HTR-8/SVneo (cell line): ENCODE results near the gene LNX1.
"Not testable (repeated sequence)": the region's sequence is repeated elsewhere in the genome, so short reads cannot be mapped to it uniquely, and the experiment has no call there.

ENCODE experiments used
- DNase-seq: peaks from one replicate; pipeline ENCODE4 v3.0.0; 2011; ENCODE audit warnings: low spot score, mixed read lengths; ENCODE audit not compliant: insufficient read length
- FAIRE-seq: peaks from 2 replicates; lab custom pipeline; 2011; peaks lifted over from hg19 to GRCh38; lab: Jason Lieb, UNC

Gene LNX1

DNA sequence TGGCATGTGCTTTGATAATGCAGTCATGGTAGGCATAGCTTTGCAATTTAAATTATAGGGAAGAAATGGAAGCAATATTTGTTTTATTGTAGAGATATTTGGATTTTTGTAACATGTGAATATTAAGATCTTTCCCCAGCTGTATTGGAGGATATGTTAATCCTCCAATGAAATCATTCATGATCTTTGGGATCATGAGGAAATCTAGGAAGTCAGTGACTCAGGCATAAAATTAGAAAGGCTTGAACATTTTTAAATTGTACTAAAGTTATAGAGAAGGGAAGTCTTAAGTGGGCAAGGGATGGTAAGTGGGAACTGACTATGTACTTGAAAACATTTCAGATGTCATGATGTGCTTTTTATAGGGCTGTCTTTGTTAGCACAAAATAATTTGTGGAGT, 167.0 kb downstream of the LNX1 start:
- no peak for FAIRE-seq

DNA sequence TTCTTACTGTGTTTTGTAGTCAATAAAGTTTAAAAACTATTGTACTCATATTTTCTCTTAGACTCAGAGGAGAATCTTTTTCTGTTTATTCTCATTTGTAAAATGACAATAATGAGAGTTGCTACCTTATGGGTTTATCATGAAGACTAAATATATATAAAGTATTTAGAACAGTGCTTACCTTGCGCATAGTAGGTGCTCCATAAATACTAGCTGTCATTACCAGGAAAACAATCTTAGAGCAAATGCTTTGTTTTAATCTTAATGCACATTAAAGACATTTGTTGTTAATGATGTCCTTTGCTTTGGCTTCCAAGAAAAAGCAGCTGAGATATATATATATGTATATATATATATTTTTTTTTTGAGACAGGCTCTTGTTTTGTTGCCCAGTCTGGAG, 168.9 kb downstream of the LNX1 start:
- FAIRE-seq (no peak), DNase-seq (no peak)

More for the DNA sequence above, 167.0 kb downstream of the LNX1 start:
- DNase-seq = no peak

DNA sequence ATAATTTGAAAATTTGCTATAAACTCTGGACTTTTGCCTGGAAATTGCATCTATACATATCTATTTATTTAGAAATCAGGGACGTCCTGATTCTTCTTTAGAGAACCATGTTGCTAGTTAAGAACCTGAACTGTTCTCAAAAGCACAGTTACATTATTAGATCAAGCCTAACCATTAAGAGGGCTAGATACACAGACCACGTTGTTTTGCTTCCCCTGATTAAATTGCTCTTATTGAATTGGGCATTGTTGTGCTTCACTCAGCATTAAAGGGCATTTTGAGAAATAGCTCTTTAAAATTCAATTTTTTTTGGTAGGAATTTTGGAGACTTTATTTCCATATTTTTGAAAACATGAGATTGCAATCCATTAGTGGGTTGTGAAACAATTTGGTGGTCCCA, 169.5 kb downstream of the LNX1 start:
- no peak for DNase-seq
- FAIRE-seq = no peak

DNA sequence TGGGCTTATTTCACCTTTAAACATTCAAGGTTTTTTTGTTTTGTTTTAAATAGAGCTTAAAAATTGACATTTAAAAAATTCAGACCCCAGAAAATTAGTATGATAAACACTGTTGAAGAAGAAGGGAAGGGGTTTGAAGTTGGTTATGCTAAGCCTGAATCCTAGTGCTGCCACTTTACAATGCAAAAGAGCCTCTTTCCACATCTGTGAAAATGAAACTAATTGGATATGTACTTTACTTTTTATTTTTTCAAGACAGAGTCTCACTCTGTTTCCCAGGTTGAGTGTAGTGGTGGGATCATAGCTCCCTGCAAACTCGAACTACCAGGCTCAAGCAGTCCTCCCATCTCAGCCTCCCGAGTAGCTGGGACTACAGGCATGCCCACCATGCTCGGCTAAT, 172.1 kb downstream of the LNX1 start:
- DNase-seq (no peak), FAIRE-seq (no peak)

DNA sequence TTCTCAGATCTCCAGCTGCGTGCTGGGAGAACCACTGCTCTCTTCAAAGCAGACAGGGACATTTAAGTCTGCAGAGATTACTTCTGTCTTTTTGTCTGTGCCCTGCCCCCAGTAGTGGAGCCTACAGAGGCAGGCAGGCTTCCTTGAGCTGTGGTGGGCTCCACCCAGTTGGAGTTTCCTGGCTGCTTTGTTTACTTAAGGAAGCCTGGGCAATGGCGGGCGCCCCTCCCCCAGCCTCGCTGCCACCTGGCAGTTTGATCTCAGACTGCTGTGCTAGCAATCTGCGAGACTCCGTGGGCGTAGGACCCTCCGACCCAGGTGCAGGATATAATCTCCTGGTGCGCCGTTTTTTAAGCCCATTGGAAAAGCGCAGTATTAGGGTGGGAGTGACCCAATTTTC, 181.8 kb downstream of the LNX1 start:
- FAIRE-seq, DNase-seq: not testable (repeated sequence)
